ENCODE results near the gene ASTL.

Gene ASTL

DNA sequence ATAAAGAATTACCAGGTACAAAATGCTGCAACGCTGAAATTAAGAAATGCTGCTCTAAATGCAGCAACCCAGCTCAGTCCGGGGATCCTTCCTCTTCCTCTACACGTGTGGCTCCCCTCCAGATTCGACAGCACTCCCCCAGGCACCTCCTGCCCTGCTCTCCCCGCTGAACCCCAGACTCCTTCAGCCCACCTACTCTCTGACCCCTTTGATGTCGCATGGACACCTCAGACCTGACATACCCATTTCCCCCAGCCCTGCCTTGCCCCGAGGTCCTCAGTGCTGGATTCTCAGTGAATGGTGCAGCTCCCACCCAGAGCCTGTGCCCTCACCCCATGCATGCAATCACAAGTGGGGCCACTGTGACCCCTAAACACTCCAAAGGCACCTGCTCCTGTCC, 17.3 kb downstream of the ASTL start:
- TF ChIP-seq, protein P1, sequence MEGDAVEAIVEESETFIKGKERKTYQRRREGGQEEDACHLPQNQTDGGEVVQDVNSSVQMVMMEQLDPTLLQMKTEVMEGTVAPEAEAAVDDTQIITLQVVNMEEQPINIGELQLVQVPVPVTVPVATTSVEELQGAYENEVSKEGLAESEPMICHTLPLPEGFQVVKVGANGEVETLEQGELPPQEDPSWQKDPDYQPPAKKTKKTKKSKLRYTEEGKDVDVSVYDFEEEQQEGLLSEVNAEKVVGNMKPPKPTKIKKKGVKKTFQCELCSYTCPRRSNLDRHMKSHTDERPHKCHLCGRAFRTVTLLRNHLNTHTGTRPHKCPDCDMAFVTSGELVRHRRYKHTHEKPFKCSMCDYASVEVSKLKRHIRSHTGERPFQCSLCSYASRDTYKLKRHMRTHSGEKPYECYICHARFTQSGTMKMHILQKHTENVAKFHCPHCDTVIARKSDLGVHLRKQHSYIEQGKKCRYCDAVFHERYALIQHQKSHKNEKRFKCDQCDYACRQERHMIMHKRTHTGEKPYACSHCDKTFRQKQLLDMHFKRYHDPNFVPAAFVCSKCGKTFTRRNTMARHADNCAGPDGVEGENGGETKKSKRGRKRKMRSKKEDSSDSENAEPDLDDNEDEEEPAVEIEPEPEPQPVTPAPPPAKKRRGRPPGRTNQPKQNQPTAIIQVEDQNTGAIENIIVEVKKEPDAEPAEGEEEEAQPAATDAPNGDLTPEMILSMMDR (IDR thresholded peaks at IDR 0.05; ENCODE audit: poor library complexity, severe bottlenecking): no peak
- no peak overlapping the region for H3K27ac ChIP-seq (ENCODE audit: poor library complexity, severe bottlenecking)
- no peaks in the 10 kb centered on the region for H3K9me3 ChIP-seq (ENCODE audit: severe bottlenecking)
- ATAC-seq (ENCODE audit: low read depth) (no peak), DNase-seq (ENCODE audit: low spot score) (no peak)
- H3K27me3 ChIP-seq (ENCODE audit: insufficient read depth, poor library complexity, severe bottlenecking): no peaks in the 10 kb centered on the region
- H3K4me1 ChIP-seq (ENCODE audit: insufficient read depth, poor library complexity, severe bottlenecking): no peaks in the 10 kb centered on the region
- H3K4me3 ChIP-seq (ENCODE audit: severe bottlenecking): no peak overlapping the region
- H3K36me3 ChIP-seq (ENCODE audit: low read depth): no peaks in the 10 kb centered on the region

DNA sequence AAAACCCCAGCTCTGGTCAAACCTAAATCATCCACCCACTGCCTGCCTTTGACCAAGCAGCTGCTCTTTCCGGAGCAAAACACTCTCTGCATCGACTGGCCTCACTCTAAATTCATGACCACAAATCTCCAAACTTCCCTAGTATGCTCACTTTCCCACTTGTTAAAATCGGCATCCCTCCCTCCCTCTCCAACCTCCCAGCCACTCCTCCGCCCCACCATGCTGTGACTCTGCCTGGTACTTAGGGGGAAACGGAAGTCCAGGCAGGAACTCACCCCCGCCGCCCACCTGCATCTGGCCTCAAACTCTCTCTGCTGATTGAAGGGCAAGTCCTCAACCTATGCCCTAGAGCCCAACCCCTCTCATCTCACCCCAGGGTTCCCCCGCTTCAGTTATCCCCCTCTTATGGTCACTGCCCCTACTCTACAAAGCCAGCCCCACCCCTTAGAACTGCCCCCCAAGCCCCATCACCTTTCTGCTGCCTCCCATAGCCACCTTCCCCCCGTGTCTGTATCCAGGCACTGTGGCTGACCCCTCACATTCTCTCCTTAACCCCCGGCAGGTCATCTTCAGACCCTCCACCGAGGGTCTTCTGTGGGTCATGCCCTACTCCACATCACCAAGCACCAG, 18.1 kb downstream of the ASTL start:
- Histone ChIP-seq H3K4me3 (ENCODE audit: severe bottlenecking) (no peak overlapping the region), H3K4me1 (ENCODE audit: insufficient read depth, poor library complexity, severe bottlenecking) (no peaks in the 10 kb centered on the region), H3K27ac (ENCODE audit: poor library complexity, severe bottlenecking) (no peak overlapping the region), H3K9me3 (ENCODE audit: severe bottlenecking) (no peaks in the 10 kb centered on the region), H3K36me3 (ENCODE audit: low read depth) (no peaks in the 10 kb centered on the region), H3K27me3 (ENCODE audit: insufficient read depth, poor library complexity, severe bottlenecking) (no peaks in the 10 kb centered on the region)
- TF ChIP-seq, protein P1 (IDR thresholded peaks at IDR 0.05; ENCODE audit: poor library complexity, severe bottlenecking): no peak
- DNase-seq (ENCODE audit: low spot score) (no peak), ATAC-seq (ENCODE audit: low read depth) (no peak)

DNA sequence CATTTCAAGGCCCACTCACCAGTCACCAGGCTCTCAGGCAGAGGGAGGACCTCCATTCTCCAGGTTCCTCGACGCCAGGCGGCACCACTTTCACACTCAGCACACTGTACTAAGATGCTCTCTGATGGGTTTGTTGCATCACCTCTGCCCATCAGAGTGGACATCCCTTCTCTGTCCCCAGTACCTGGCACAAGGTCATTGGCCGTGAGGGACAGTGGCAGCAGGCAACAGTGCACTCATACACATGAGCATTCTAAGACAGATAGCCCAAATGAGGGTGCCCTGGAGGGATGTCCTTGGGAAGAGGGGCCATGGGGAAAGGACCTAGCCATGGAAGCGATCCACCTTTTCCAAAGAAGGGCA, 18.9 kb downstream of the ASTL start:
- Histone ChIP-seq H3K9me3 (ENCODE audit: severe bottlenecking) (no peaks in the 10 kb centered on the region), H3K27ac (ENCODE audit: poor library complexity, severe bottlenecking) (no peak overlapping the region), H3K27me3 (ENCODE audit: insufficient read depth, poor library complexity, severe bottlenecking) (no peaks in the 10 kb centered on the region), H3K36me3 (ENCODE audit: low read depth) (no peaks in the 10 kb centered on the region), H3K4me3 (ENCODE audit: severe bottlenecking) (no peak overlapping the region), H3K4me1 (ENCODE audit: insufficient read depth, poor library complexity, severe bottlenecking) (no peaks in the 10 kb centered on the region)
- DNase-seq (ENCODE audit: low spot score) (no peak), ATAC-seq (ENCODE audit: low read depth) (no peak)
- TF ChIP-seq, protein P1 (IDR thresholded peaks at IDR 0.05; ENCODE audit: poor library complexity, severe bottlenecking): no peak

DNA sequence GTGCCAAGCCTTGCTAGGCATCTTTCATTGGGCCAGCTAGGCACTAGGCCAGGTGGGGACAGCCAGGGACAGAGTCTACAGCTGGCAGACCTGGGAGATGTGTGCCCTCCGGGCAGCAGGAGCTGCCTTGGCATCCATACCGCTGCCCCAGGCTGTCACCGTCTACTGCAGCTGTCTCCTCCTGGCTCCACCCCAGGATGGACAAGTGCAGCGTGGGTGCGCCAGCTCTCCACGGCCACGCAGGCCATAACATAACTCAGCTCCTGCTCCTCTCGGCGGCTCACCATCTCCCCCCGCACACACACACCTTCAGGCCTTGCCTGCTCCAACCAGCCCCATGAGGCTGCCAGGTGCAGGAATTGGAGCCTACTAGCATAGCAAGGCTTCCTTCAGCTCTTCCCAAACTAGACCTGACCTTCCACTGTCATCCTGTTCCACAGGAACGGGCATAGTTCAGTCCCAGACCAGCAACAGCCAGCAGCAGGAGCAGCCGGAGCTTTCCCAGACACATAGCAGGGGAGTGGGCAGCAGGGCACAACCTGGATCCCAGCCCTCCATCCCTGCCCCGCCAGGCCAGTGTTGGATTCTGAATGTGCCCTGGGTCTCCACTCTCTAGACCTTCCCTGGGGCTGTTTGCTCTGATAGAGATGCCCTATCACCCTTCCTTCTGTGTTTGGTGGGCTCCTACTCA, 19.5 kb downstream of the ASTL start:
- no peaks in the 10 kb centered on the region for H3K9me3 ChIP-seq (ENCODE audit: severe bottlenecking)
- no peaks in the 10 kb centered on the region for H3K4me1 ChIP-seq (ENCODE audit: insufficient read depth, poor library complexity, severe bottlenecking)
- no peaks in the 10 kb centered on the region for H3K36me3 ChIP-seq (ENCODE audit: low read depth)
- no peaks in the 10 kb centered on the region for H3K27me3 ChIP-seq (ENCODE audit: insufficient read depth, poor library complexity, severe bottlenecking)
- DNase-seq (ENCODE audit: low spot score): peak; percentile 41
- no peak overlapping the region for H3K4me3 ChIP-seq (ENCODE audit: severe bottlenecking)
- no peak overlapping the region for H3K27ac ChIP-seq (ENCODE audit: poor library complexity, severe bottlenecking)
- no peak for ATAC-seq (ENCODE audit: low read depth)
- TF ChIP-seq, protein P1 (IDR thresholded peaks at IDR 0.05; ENCODE audit: poor library complexity, severe bottlenecking): no peak

Measured in RWPE2 (cell line).